Loucy (cell line): ENCODE measurements around the gene GALR2.

Experiments used
- H2AFZ ChIP-seq: fragments of 200-600 bp; sonication (generic); 2 replicates; pipeline ENCODE4 v1.6.0; 2016; ENCODE audit warnings: antibody characterized with exemption, mild to moderate bottlenecking, low read length, moderate library complexity
- H3F3A ChIP-seq: fragments of 200-600 bp; 2 replicates; pipeline ENCODE4 v1.6.0; 2016; ENCODE audit warnings: antibody characterized with exemption, low read depth, mild to moderate bottlenecking
- H3K27me3 ChIP-seq: fragments of 200-600 bp; sonication (generic); 2 replicates; pipeline ENCODE4 v1.6.1; 2014; ENCODE audit warnings: low read length, mild to moderate bottlenecking; ENCODE audit not compliant: insufficient read depth, poor library complexity, severe bottlenecking
- H3K36me3 ChIP-seq: fragments of 200-600 bp; sonication (generic); 2 replicates; pipeline ENCODE4 v1.6.1; 2016; ENCODE audit warnings: low read length; ENCODE audit not compliant: insufficient read depth
- H3K4me1 ChIP-seq: fragments of 200-600 bp; sonication (generic); 2 replicates; pipeline ENCODE4 v1.5.1; 2014; ENCODE audit warnings: low read length, mild to moderate bottlenecking; ENCODE audit not compliant: insufficient read depth, poor library complexity, severe bottlenecking
- H3K4me2 ChIP-seq: fragments of 200-600 bp; sonication (generic); 2 replicates; pipeline ENCODE4 v1.6.0; 2014; ENCODE audit warnings: antibody characterized with exemption, low read length, low read depth, mild to moderate bottlenecking; ENCODE audit not compliant: poor library complexity, severe bottlenecking
- H3K4me3 ChIP-seq: fragments of 200-600 bp; sonication (generic); 2 replicates; pipeline ENCODE4 v1.5.1; 2014; ENCODE audit warnings: low read length, mild to moderate bottlenecking, mixed read lengths; ENCODE audit not compliant: poor library complexity, severe bottlenecking
- H3K79me2 ChIP-seq: fragments of 200-600 bp; sonication (generic); 2 replicates; pipeline ENCODE4 v1.6.1; 2014; ENCODE audit warnings: low read length; ENCODE audit not compliant: insufficient read depth
- H3K9ac ChIP-seq: fragments of 200-600 bp; sonication (generic); 2 replicates; pipeline ENCODE4 v1.6.0; 2014; ENCODE audit warnings: mild to moderate bottlenecking, low read depth, low read length, moderate library complexity; ENCODE audit not compliant: poor library complexity, severe bottlenecking
- H3K9me2 ChIP-seq: fragments of 200-600 bp; sonication (generic); replicated peaks from 2 replicates; pipeline ENCODE4 v1.6.1; 2016; ENCODE audit warnings: low read depth, low read length, mixed read lengths
- H3K9me3 ChIP-seq: fragments of 200-600 bp; sonication (generic); 2 replicates; pipeline ENCODE4 v1.6.1; 2014; ENCODE audit warnings: mild to moderate bottlenecking, antibody characterized with exemption, low read length, low read depth; ENCODE audit not compliant: insufficient read depth
- H4K20me1 ChIP-seq: fragments of 200-600 bp; sonication (generic); 2 replicates; pipeline ENCODE4 v1.6.0; 2014; ENCODE audit warnings: antibody characterized with exemption, low read length, mild to moderate bottlenecking; ENCODE audit not compliant: insufficient read depth, poor library complexity, severe bottlenecking
- EZH2phosphoT487 ChIP-seq: fragments of 200-600 bp; IDR thresholded peaks from 2 replicates; pipeline ENCODE4 v1.6.1; 2018; ENCODE audit warnings: antibody characterized with exemption, mild to moderate bottlenecking, moderate library complexity, borderline replicate concordance
- TF ChIP-seq, protein P1 (sequence below): fragments of 200-600 bp; sonication (generic); conservative IDR thresholded peaks from 2 replicates; pipeline ENCODE4 v1.5.1; 2014; ENCODE audit warnings: mild to moderate bottlenecking, antibody characterized with exemption, low read length

The GALR2 gene

DNA sequence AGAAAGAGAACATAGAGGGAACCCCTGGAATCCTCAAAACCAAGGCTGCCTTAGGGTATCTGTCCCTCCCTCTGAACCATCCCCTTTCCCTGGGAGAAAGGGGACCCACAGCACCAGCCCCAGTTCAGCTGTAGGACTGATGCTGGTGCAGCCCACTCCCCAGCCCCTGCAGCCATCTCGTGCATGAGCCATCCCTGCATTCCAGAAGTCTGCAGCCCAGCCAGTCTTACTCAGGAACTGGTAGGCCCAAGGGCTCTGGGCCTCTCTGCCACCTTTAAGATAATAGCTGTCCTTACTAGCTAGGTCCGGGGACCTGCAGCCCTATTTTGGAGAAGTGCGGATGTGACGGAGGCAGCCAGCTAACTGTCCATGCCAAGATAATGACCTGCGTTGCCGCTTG is 41.4 kb upstream of the GALR2 start:
- Histone ChIP-seq H3K4me1 (peaks cover 41% of the 10 kb centered on the region), H3K9me2 (no peaks in the 10 kb centered on the region), H3K36me3 (peaks cover 4% of the 10 kb centered on the region; the same call in 1 of the 2 replicates), H3K4me3 (no peak overlapping the region), H4K20me1 (no peaks in the 10 kb centered on the region), H3K9me3 (no peaks in the 10 kb centered on the region), H3K4me2 (no peak overlapping the region), H3K9ac (no peak overlapping the region), H3K79me2 (no peaks in the 10 kb centered on the region), H2AFZ (no peak overlapping the region), H3F3A (peaks cover 5% of the 10 kb centered on the region; the same call in 1 of the 2 replicates), H3K27me3 (no peaks in the 10 kb centered on the region)
- TF ChIP-seq, protein P1, sequence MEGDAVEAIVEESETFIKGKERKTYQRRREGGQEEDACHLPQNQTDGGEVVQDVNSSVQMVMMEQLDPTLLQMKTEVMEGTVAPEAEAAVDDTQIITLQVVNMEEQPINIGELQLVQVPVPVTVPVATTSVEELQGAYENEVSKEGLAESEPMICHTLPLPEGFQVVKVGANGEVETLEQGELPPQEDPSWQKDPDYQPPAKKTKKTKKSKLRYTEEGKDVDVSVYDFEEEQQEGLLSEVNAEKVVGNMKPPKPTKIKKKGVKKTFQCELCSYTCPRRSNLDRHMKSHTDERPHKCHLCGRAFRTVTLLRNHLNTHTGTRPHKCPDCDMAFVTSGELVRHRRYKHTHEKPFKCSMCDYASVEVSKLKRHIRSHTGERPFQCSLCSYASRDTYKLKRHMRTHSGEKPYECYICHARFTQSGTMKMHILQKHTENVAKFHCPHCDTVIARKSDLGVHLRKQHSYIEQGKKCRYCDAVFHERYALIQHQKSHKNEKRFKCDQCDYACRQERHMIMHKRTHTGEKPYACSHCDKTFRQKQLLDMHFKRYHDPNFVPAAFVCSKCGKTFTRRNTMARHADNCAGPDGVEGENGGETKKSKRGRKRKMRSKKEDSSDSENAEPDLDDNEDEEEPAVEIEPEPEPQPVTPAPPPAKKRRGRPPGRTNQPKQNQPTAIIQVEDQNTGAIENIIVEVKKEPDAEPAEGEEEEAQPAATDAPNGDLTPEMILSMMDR = no peak
- TF ChIP-seq EZH2phosphoT487 = no peak

DNA sequence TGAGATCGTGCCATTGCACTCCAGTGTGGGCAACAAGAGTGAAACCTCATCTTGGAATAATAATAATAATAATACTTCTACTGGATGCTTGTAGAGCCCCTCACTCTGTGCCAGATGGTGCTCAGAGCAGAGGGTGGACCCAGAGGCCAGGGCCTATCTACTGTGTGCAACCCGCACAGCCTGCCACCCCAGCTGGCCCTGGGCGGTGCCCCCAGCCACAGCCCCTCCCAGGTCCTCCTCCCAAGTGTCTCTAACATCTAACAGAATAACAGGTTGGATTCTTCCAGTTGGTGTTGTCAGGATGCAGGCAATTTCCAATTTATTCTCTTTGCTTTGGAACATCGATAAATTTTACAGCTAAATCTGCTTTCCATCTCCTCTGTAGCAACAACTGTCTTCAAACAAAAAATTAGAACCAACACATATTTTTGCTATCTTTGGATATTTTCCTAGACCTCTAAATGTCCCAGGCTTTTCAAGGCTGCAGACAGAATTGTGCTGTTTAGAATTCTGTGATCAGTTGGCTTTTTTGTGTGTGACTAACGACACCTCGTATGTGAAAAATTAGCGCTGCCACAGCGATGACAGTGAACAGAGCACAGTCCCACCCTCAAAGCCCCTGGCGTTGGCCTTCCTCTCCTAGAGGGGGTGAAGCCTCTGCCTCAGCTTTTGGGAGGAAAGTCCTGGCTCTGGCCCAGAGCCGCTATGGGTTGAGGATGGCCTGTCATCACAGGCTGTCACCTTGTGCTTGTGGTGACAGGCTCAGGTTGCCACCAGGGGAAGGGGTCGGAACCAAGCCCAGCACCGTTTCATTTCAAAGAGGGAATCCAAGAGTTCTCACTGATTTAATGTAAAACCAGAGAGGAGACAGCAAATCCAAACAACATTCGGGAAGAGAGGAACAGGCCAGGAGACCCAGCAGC is 39.9 kb upstream of the GALR2 start:
- H3K9ac ChIP-seq = no peak overlapping the region
- H3K27me3 ChIP-seq = no peaks in the 10 kb centered on the region
- no peaks in the 10 kb centered on the region for H3K79me2 ChIP-seq
- H3K9me3 ChIP-seq = no peaks in the 10 kb centered on the region
- H3K9me2 ChIP-seq = no peaks in the 10 kb centered on the region
- peaks cover 28% of the 10 kb centered on the region for H3K4me1 ChIP-seq
- H3K4me3 ChIP-seq = no peak overlapping the region
- H3K4me2 ChIP-seq = no peak overlapping the region
- H2AFZ ChIP-seq = no peak overlapping the region
- H3F3A ChIP-seq = peaks cover 3% of the 10 kb centered on the region; the same call in 1 of the 2 replicates
- no peaks in the 10 kb centered on the region for H4K20me1 ChIP-seq
- TF ChIP-seq EZH2phosphoT487 = no peak
- TF ChIP-seq, protein P1 = no peak
- H3K36me3 ChIP-seq = peaks cover 19% of the 10 kb centered on the region; the same call in 1 of the 2 replicates

GRCh38 chr17:76036497-76037261 is 37.9 kb upstream of the GALR2 start:
- Histone ChIP-seq H3K9ac (no peak overlapping the region), H3K4me1 (peaks cover 18% of the 10 kb centered on the region), H3K4me3 (no peak overlapping the region), H3K9me2 (no peaks in the 10 kb centered on the region), H3F3A (no peaks in the 10 kb centered on the region), H3K27me3 (no peaks in the 10 kb centered on the region), H3K36me3 (peaks cover 38% of the 10 kb centered on the region; the same call in 1 of the 2 replicates), H3K9me3 (no peaks in the 10 kb centered on the region), H4K20me1 (no peaks in the 10 kb centered on the region), H2AFZ (no peak overlapping the region), H3K79me2 (no peaks in the 10 kb centered on the region), H3K4me2 (no peak overlapping the region)
- TF ChIP-seq EZH2phosphoT487 = no peak
- TF ChIP-seq, protein P1 = no peak
